Smooth muscle cell (in vitro differentiated cells): Measurements from ENCODE around the gene THYN1. TPM values are rescaled to one million over a fixed set of nuclear protein-coding genes. Genes with fewer than 3 reads are reported as not detected.

Experiments used
- DNase-seq: peaks from one replicate; lab custom pipeline; 2025; ENCODE audit not compliant: unreplicated experiment; lab: John Stamatoyannopoulos, UW
- H2AFZ ChIP-seq: fragments of 200-600 bp; sonication (generic); 2 replicates; pipeline ENCODE4 v1.6.0; 2016; ENCODE audit warnings: antibody characterized with exemption, low read depth, mild to moderate bottlenecking
- H3F3A ChIP-seq: fragments of 200-600 bp; sonication (generic); 2 replicates; pipeline ENCODE4 v1.6.0; 2017; ENCODE audit warnings: antibody characterized with exemption, low read depth
- H3K27ac ChIP-seq: fragments of 200-600 bp; sonication (generic); 2 replicates; pipeline ENCODE4 v1.5.1; 2016; ENCODE audit warnings: low read depth, mild to moderate bottlenecking
- H3K27me3 ChIP-seq: fragments of 200-600 bp; sonication (generic); 2 replicates; pipeline ENCODE4 v1.6.1; 2016; ENCODE audit warnings: low read depth, mild to moderate bottlenecking
- H3K36me3 ChIP-seq: fragments of 200-600 bp; sonication (generic); 2 replicates; pipeline ENCODE4 v1.5.1; 2016; ENCODE audit warnings: low read depth
- H3K4me1 ChIP-seq: fragments of 200-600 bp; sonication (generic); 2 replicates; pipeline ENCODE4 v1.5.1; 2016; ENCODE audit warnings: low read depth
- H3K4me2 ChIP-seq: fragments of 200-600 bp; sonication (generic); 2 replicates; pipeline ENCODE4 v1.6.0; 2016; ENCODE audit warnings: mild to moderate bottlenecking
- H3K4me3 ChIP-seq: fragments of 200-600 bp; sonication (generic); 2 replicates; pipeline ENCODE4 v1.5.1; 2016; ENCODE audit warnings: mild to moderate bottlenecking
- H3K79me2 ChIP-seq: fragments of 200-600 bp; sonication (generic); 2 replicates; pipeline ENCODE4 v1.6.0; 2016; ENCODE audit warnings: low read depth, mild to moderate bottlenecking
- H3K9ac ChIP-seq: fragments of 200-600 bp; sonication (generic); 2 replicates; pipeline ENCODE4 v1.6.0; 2016; ENCODE audit warnings: low read depth
- H3K9me3 ChIP-seq: fragments of 200-600 bp; sonication (generic); replicated peaks from 2 replicates; pipeline ENCODE4 v1.5.1; 2016; ENCODE audit warnings: low read depth
- H4K20me1 ChIP-seq: fragments of 200-600 bp; sonication (generic); 2 replicates; pipeline ENCODE4 v1.6.0; 2016; ENCODE audit warnings: low read depth
- WGBS: methylation state at CpG from one replicate; pipeline ENCODE4 v1.1.7; 2016; ENCODE audit warnings: low lambda C conversion rate; 5-methylcytosine and 5-hydroxymethylcytosine counted together
- polyA plus RNA-seq: library from polyadenylated mRNA; unstranded; fragments of >200 nt; fragmentation: Nextera tagmentation; extraction: Ambion mirVana; gene quantifications from 2 replicates; pipeline ENCODE4 v1.2.1, GENCODE V29; 2016
- total RNA-seq: library from RNA; depleted of rRNA; stranded (reverse); fragments of >200 nt; gene quantifications from 2 replicates; pipeline ENCODE4 v1.2.3, GENCODE V29; 2014
- TF ChIP-seq, protein P1 (sequence below): fragments of 200-600 bp; sonication (generic); IDR thresholded peaks from 2 replicates; pipeline ENCODE4 v1.5.1; 2017; ENCODE audit warnings: borderline replicate concordance, mild to moderate bottlenecking, antibody characterized with exemption; ENCODE audit not compliant: insufficient read depth, poor library complexity, severe bottlenecking

THYN1 gene
- total RNA-seq (49.7 and 53.1 TPM in 2 replicates), polyA plus RNA-seq (41.3 and 45.4 TPM in 2 replicates)

DNA sequence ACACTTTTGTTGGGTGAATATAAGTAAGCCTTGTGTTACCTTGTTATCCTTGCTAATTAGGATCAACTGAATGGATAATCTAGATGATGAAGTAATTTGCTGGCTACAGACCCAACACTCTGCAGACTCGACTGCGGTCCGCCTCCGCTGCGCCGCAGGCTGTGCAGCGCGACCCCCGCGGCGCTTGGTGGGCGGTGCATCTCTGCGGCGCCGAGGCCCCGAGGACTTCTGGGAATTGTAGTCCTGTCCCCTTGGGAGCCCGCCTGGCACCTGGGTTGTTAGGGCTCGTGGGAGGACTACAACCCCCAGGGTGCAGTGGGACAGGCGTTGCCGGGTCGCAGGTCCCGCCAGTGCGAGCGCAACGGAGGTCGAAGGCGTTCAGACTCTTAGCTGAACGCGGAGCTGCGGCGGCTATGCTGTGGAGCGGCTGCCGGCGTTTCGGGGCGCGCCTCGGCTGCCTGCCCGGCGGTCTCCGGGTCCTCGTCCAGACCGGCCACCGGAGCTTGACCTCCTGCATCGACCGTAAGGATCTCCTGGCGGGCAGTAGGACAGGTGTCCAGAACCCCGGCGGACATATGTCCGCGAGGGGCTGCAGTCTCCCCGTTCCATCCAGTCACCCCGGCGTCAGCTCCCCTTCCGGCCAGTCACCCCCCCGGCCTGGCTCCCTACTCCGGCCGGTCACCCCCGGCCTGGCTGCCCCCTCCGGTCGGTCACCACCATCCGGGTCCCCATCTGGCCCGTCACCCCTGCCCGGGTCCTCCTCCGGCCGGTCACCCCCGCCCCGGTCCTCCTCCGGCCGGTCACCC lies at the start of gene THYN1, which contains the start of gene ACAD8:
Gene THYN1 (minus strand): TSS at position 165 of the 806 bp plus-strand sequence. CDS start 470 bp downstream, outside the sequence.
Gene ACAD8 (plus strand): TSS at position 381 of the 806 bp plus-strand sequence. CDS start 33 bp downstream, at position 414.
- H3K4me2 ChIP-seq = peak within 1 kb of the TSS; percentile 97
- peaks cover 14% of the 10 kb centered on the region for H3K79me2 ChIP-seq
- H3F3A ChIP-seq = no peaks in the 10 kb centered on the region
- peak; percentile 74 for DNase-seq
- no peak within 1 kb of the TSS for H3K27ac ChIP-seq
- H3K36me3 ChIP-seq = peaks cover 3% of the 10 kb centered on the region
- WGBS = 1% methylated on average over 60 of the region's 70 CpGs
- H2AFZ ChIP-seq = peak within 1 kb of the TSS; percentile 98
- no peaks in the 10 kb centered on the region for H3K27me3 ChIP-seq
- H4K20me1 ChIP-seq = no peaks in the 10 kb centered on the region
- H3K4me3 ChIP-seq = peak within 1 kb of the TSS; percentile 87
- no peaks in the 10 kb centered on the region for H3K9me3 ChIP-seq
- peaks cover 14% of the 10 kb centered on the region for H3K4me1 ChIP-seq
- peak within 1 kb of the TSS; percentile 69 for H3K9ac ChIP-seq
- TF ChIP-seq, protein P1, sequence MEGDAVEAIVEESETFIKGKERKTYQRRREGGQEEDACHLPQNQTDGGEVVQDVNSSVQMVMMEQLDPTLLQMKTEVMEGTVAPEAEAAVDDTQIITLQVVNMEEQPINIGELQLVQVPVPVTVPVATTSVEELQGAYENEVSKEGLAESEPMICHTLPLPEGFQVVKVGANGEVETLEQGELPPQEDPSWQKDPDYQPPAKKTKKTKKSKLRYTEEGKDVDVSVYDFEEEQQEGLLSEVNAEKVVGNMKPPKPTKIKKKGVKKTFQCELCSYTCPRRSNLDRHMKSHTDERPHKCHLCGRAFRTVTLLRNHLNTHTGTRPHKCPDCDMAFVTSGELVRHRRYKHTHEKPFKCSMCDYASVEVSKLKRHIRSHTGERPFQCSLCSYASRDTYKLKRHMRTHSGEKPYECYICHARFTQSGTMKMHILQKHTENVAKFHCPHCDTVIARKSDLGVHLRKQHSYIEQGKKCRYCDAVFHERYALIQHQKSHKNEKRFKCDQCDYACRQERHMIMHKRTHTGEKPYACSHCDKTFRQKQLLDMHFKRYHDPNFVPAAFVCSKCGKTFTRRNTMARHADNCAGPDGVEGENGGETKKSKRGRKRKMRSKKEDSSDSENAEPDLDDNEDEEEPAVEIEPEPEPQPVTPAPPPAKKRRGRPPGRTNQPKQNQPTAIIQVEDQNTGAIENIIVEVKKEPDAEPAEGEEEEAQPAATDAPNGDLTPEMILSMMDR = no peak

GRCh38 chr11:134294664-134295063 lies 41.5 kb upstream of the THYN1 start:
- Histone ChIP-seq H3K27me3 (no peaks in the 10 kb centered on the region), H3K36me3 (no peaks in the 10 kb centered on the region), H3K79me2 (no peaks in the 10 kb centered on the region), H3K9ac (no peak overlapping the region), H3K9me3 (no peaks in the 10 kb centered on the region), H2AFZ (no peak overlapping the region), H3K4me3 (no peak overlapping the region), H3F3A (no peaks in the 10 kb centered on the region), H3K27ac (no peak overlapping the region), H3K4me1 (no peaks in the 10 kb centered on the region), H3K4me2 (no peak overlapping the region), H4K20me1 (no peaks in the 10 kb centered on the region)
- no peak for DNase-seq
- 69% methylated on average over 9 of the region's 9 CpGs for WGBS
- TF ChIP-seq, protein P1 = no peak

- H3K4me1 ChIP-seq = no peaks in the 10 kb centered on the region
- no peaks in the 10 kb centered on the region for H3K36me3 ChIP-seq
- no peaks in the 10 kb centered on the region for H3F3A ChIP-seq
- H3K4me2 ChIP-seq = no peak overlapping the region
- no peaks in the 10 kb centered on the region for H3K27me3 ChIP-seq
- WGBS = 86% methylated on average over 20 of the region's 20 CpGs
- H3K79me2 ChIP-seq = no peaks in the 10 kb centered on the region
- no peak overlapping the region for H2AFZ ChIP-seq
- TF ChIP-seq, protein P1 = no peak
- no peak overlapping the region for H3K4me3 ChIP-seq
- no peak overlapping the region for H3K27ac ChIP-seq
- no peaks in the 10 kb centered on the region for H3K9me3 ChIP-seq
- no peak overlapping the region for H3K9ac ChIP-seq
- H4K20me1 ChIP-seq = no peaks in the 10 kb centered on the region
- DNase-seq = no peak
Observed at GRCh38 chr11:134293119-134294113, 40.3 kb upstream of the THYN1 start.
